HL-60 (cell line): ENCODE measurements around the gene RNF32.

Experiments
- POLR2AphosphoS5 ChIP-seq: IDR thresholded peaks from 2 replicates; pipeline ENCODE4 v1.6.1; 2012; ENCODE audit warnings: low read depth
- TF ChIP-seq, protein P1 (sequence below): IDR thresholded peaks from one replicate; pipeline ENCODE4 v1.5.1; 2011; ENCODE audit warnings: low read length, control low read depth, inconsistent platforms; ENCODE audit not compliant: insufficient read depth

DNA sequence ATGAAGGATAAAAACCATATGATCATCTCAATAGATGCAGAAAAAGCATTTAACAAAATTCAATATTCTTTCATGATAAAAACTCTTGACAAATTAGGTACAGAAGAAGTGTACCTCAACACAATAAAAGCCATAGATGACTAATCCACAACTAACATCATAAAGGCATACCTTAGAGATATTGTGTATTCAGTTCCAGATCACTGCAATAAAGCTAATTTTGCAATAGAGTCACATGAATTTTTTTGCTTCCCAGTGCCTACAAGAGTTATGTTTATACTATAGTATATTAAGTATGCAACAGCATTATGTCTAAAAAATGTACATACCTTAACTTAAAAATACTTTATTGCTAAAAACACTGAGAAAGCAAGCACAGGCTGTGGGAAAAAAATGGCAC is 18.9 kb upstream of the RNF32 start:
- TF ChIP-seq, protein P1, sequence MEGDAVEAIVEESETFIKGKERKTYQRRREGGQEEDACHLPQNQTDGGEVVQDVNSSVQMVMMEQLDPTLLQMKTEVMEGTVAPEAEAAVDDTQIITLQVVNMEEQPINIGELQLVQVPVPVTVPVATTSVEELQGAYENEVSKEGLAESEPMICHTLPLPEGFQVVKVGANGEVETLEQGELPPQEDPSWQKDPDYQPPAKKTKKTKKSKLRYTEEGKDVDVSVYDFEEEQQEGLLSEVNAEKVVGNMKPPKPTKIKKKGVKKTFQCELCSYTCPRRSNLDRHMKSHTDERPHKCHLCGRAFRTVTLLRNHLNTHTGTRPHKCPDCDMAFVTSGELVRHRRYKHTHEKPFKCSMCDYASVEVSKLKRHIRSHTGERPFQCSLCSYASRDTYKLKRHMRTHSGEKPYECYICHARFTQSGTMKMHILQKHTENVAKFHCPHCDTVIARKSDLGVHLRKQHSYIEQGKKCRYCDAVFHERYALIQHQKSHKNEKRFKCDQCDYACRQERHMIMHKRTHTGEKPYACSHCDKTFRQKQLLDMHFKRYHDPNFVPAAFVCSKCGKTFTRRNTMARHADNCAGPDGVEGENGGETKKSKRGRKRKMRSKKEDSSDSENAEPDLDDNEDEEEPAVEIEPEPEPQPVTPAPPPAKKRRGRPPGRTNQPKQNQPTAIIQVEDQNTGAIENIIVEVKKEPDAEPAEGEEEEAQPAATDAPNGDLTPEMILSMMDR = no peak
- TF ChIP-seq POLR2AphosphoS5 = no peak
